OCI-LY3 (cell line): ENCODE results near the gene NRSN2.

Source experiments
- H2AFZ ChIP-seq: fragments of 200-600, 300-600 bp; shearing (Covaris generic); 2 replicates; pipeline ENCODE4 v1.6.0; 2014; ENCODE audit warnings: antibody characterized with exemption, low read depth, low read length
- H3K27ac ChIP-seq: fragments of 200-600, 300-600 bp; sonication (generic); 2 replicates; pipeline ENCODE4 v1.5.1; 2014; ENCODE audit warnings: mild to moderate bottlenecking, low read length, moderate library complexity, mixed read lengths
- H3K27me3 ChIP-seq: fragments of 200-600, 300-600 bp; sonication (generic); 2 replicates; pipeline ENCODE4 v1.6.1; 2014; ENCODE audit warnings: low read depth, low read length, mixed read lengths
- H3K36me3 ChIP-seq: fragments of 200-600, 300-600 bp; sonication (generic); replicated peaks from 2 replicates; pipeline ENCODE3; 2014; ENCODE audit warnings: low read depth, low read length, mixed read lengths
- H3K4me1 ChIP-seq: fragments of 300-600, 200-600 bp; sonication (generic); 2 replicates; pipeline ENCODE4 v1.6.1; 2014; ENCODE audit warnings: low read length, mixed read lengths
- H3K4me2 ChIP-seq: fragments of 200-600, 300-600 bp; sonication (generic); 2 replicates; pipeline ENCODE4 v1.6.1; 2014; ENCODE audit warnings: low read length, mixed read lengths
- H3K4me3 ChIP-seq: fragments of 300-600, 200-600 bp; sonication (generic); 2 replicates; pipeline ENCODE4 v1.5.1; 2014; ENCODE audit warnings: antibody characterized with exemption, mild to moderate bottlenecking, low read length, moderate library complexity
- H3K79me2 ChIP-seq: fragments of 300-600, 200-600 bp; shearing (Covaris generic); 2 replicates; pipeline ENCODE4 v1.6.1; 2014; ENCODE audit warnings: mild to moderate bottlenecking, low read length, mixed read lengths
- H3K9ac ChIP-seq: fragments of 300-600, 200-600 bp; shearing (Covaris generic); 2 replicates; pipeline ENCODE4 v1.6.0; 2014; ENCODE audit warnings: mild to moderate bottlenecking, low read length, moderate library complexity
- H3K9me3 ChIP-seq: fragments of 200-600, 300-600 bp; shearing (Covaris generic); 2 replicates; pipeline ENCODE4 v1.6.1; 2014; ENCODE audit warnings: low read length, mixed read lengths; ENCODE audit not compliant: insufficient read depth
- H4K20me1 ChIP-seq: fragments of 200-600, 300-600 bp; sonication (generic); 2 replicates; pipeline ENCODE4 v1.6.1; 2016; ENCODE audit warnings: low read length, mixed read lengths; ENCODE audit not compliant: insufficient read depth
- CTCF ChIP-seq: fragments of 200-600, 300-600 bp; sonication (generic); IDR thresholded peaks from 2 replicates; pipeline ENCODE4 v1.5.1; 2014; ENCODE audit warnings: antibody characterized with exemption, low read length, low read depth
- EZH2phosphoT487 ChIP-seq: fragments of 200-600 bp; shearing (Covaris generic); IDR thresholded peaks from 2 replicates; pipeline ENCODE4 v1.6.1; 2018; ENCODE audit warnings: antibody characterized with exemption, mixed run types, low read depth

The NRSN2 gene

GRCh38 chr20:325889-326644 lies 20.8 kb upstream of the NRSN2 start:
- Histone ChIP-seq H3K9ac (peak overlapping the region; percentile 97), H3K27ac (peak overlapping the region; percentile 87), H3K79me2 (peaks cover 30% of the 10 kb centered on the region), H4K20me1 (peaks cover 34% of the 10 kb centered on the region), H3K36me3 (peaks cover 8% of the 10 kb centered on the region), H3K4me1 (peaks cover 28% of the 10 kb centered on the region), H2AFZ (peak overlapping the region; percentile 39; the same call in 1 of the 2 replicates), H3K4me2 (peak overlapping the region; percentile 93), H3K9me3 (no peaks in the 10 kb centered on the region), H3K4me3 (peak overlapping the region; percentile 95), H3K27me3 (no peaks in the 10 kb centered on the region)
- TF ChIP-seq CTCF (no peak), EZH2phosphoT487 (no peak)

- Histone ChIP-seq H3K36me3 (peaks cover 8% of the 10 kb centered on the region), H3K79me2 (peaks cover 30% of the 10 kb centered on the region), H3K27me3 (no peaks in the 10 kb centered on the region), H3K4me1 (peaks cover 28% of the 10 kb centered on the region), H3K9ac (peak overlapping the region; percentile 97), H2AFZ (no peak overlapping the region; the same call in 1 of the 2 replicates), H3K4me2 (peak overlapping the region; percentile 93), H4K20me1 (peaks cover 35% of the 10 kb centered on the region), H3K27ac (peak overlapping the region; percentile 87), H3K9me3 (no peaks in the 10 kb centered on the region), H3K4me3 (peak overlapping the region; percentile 95)
- no peak for TF ChIP-seq EZH2phosphoT487
- TF ChIP-seq CTCF, result 0 out of 2 replicates have a peak, but pooled peaks have one; percentile 7
Observed at GRCh38 chr20:326645-327185, 20.2 kb upstream of the NRSN2 start.

GRCh38 chr20:327186-328026 lies 19.5 kb upstream of the NRSN2 start:
- TF ChIP-seq EZH2phosphoT487, result no peak
- no peak for TF ChIP-seq CTCF
- Histone ChIP-seq H3K4me2 (peak overlapping the region; percentile 93), H3K4me1 (peaks cover 28% of the 10 kb centered on the region), H3K36me3 (peaks cover 8% of the 10 kb centered on the region), H4K20me1 (peaks cover 35% of the 10 kb centered on the region), H3K27me3 (no peaks in the 10 kb centered on the region), H3K4me3 (peak overlapping the region; percentile 95), H2AFZ (no peak overlapping the region), H3K9me3 (no peaks in the 10 kb centered on the region), H3K27ac (peak overlapping the region; percentile 87), H3K79me2 (peaks cover 30% of the 10 kb centered on the region), H3K9ac (peak overlapping the region; percentile 97)
